OCI-LY1 (cell line): ENCODE data around the gene PILRB.

Experiments
- H2AFZ ChIP-seq: fragments of 200-600 bp; sonication (generic), shearing (Covaris generic); 2 replicates; pipeline ENCODE4 v1.6.0; 2014; ENCODE audit warnings: antibody characterized with exemption, mild to moderate bottlenecking, low read length
- H3F3A ChIP-seq: fragments of 200-600 bp; sonication (generic), shearing (Covaris generic); 2 replicates; pipeline ENCODE4 v1.6.0; 2014; ENCODE audit warnings: mild to moderate bottlenecking, antibody characterized with exemption, low read length, moderate library complexity; ENCODE audit not compliant: insufficient read depth
- H3K27ac ChIP-seq: fragments of 200-600 bp; sonication (generic); 2 replicates; pipeline ENCODE4 v1.5.1; 2014; ENCODE audit warnings: low read length, mixed run types, mild to moderate bottlenecking, low read depth; ENCODE audit not compliant: poor library complexity, severe bottlenecking
- H3K27me3 ChIP-seq: fragments of 200-600 bp; sonication (generic); 2 replicates; pipeline ENCODE4 v1.6.0; 2014; ENCODE audit warnings: antibody characterized with exemption, mild to moderate bottlenecking, low read length, moderate library complexity; ENCODE audit not compliant: insufficient read depth
- H3K36me3 ChIP-seq: fragments of 200-600 bp; sonication (generic); 2 replicates; pipeline ENCODE4 v1.6.1; 2014; ENCODE audit warnings: mild to moderate bottlenecking, antibody characterized with exemption, low read length, moderate library complexity, mixed read lengths; ENCODE audit not compliant: insufficient read depth
- H3K4me1 ChIP-seq: fragments of 200-600 bp; sonication (generic); 2 replicates; pipeline ENCODE4 v1.5.1; 2014; ENCODE audit warnings: mild to moderate bottlenecking, low read length, moderate library complexity; ENCODE audit not compliant: insufficient read depth, severe bottlenecking
- H3K4me2 ChIP-seq: fragments of 200-600 bp; sonication (generic), shearing (Covaris generic); 2 replicates; pipeline ENCODE4 v1.6.1; 2014; ENCODE audit warnings: low read length
- H3K4me3 ChIP-seq: fragments of 200-600 bp; sonication (generic); 2 replicates; pipeline ENCODE4 v1.5.1; 2014; ENCODE audit warnings: low read length, low read depth, mild to moderate bottlenecking, mixed read lengths; ENCODE audit not compliant: poor library complexity, severe bottlenecking
- H3K79me2 ChIP-seq: fragments of 200-600 bp; shearing (Covaris generic); 2 replicates; pipeline ENCODE4 v1.6.1; 2016; ENCODE audit warnings: mixed run types, low read length, mixed read lengths; ENCODE audit not compliant: insufficient read depth
- H3K9ac ChIP-seq: fragments of 200-600 bp; sonication (generic), shearing (Covaris generic); 2 replicates; pipeline ENCODE4 v1.6.1; 2014; ENCODE audit warnings: mild to moderate bottlenecking, low read length, mixed read lengths
- H3K9me2 ChIP-seq: fragments of 200-600 bp; sonication (generic), shearing (Covaris generic); 2 replicates; pipeline ENCODE4 v1.6.1; 2014; ENCODE audit warnings: low read depth, mild to moderate bottlenecking, low read length, mixed read lengths
- H3K9me3 ChIP-seq: fragments of 200-600 bp; shearing (Covaris generic); 2 replicates; pipeline ENCODE4 v1.6.1; 2014; ENCODE audit warnings: low read length, mixed read lengths
- H4K20me1 ChIP-seq: fragments of 200-600 bp; sonication (generic), shearing (Covaris generic); 2 replicates; pipeline ENCODE4 v1.6.0; 2016; ENCODE audit warnings: mild to moderate bottlenecking, low read length; ENCODE audit not compliant: insufficient read depth
- CTCF ChIP-seq: fragments of 200-600 bp; sonication (generic), shearing (Covaris generic); IDR thresholded peaks from 2 replicates; pipeline ENCODE4 v1.5.1; 2017; ENCODE audit warnings: mild to moderate bottlenecking, antibody characterized with exemption, low read length, moderate library complexity, mixed read lengths
- EZH2 ChIP-seq: fragments of 200-600 bp; sonication (generic), shearing (Covaris generic); IDR thresholded peaks from 2 replicates; pipeline ENCODE4 v1.8.0; 2017; ENCODE audit warnings: borderline replicate concordance, mixed run types, mild to moderate bottlenecking, antibody characterized with exemption, low read length, moderate library complexity, mixed read lengths

Gene PILRB

GRCh38 chr7:100384628-100385294 lies 26.8 kb downstream of the PILRB start:
- Histone ChIP-seq H2AFZ (no peak overlapping the region), H3K4me3 (no peak overlapping the region)

GRCh38 chr7:100386940-100387339 lies 29.0 kb downstream of the PILRB start:
- TF ChIP-seq CTCF (no peak), EZH2 (no peak)
- no peaks in the 10 kb centered on the region for H4K20me1 ChIP-seq

More at GRCh38 chr7:100384628-100385294, 26.8 kb downstream of the PILRB start:
- peaks cover 10% of the 10 kb centered on the region; the same call in 1 of the 2 replicates for H3K27me3 ChIP-seq
- TF ChIP-seq CTCF = no peak
- TF ChIP-seq EZH2 = no peak
- no peaks in the 10 kb centered on the region for H3F3A ChIP-seq
- H3K27ac ChIP-seq = no peak overlapping the region
- no peaks in the 10 kb centered on the region for H3K9me3 ChIP-seq
- no peak overlapping the region for H3K4me2 ChIP-seq
- no peaks in the 10 kb centered on the region for H3K36me3 ChIP-seq
- no peaks in the 10 kb centered on the region for H3K79me2 ChIP-seq
- H3K4me1 ChIP-seq = no peaks in the 10 kb centered on the region
- H4K20me1 ChIP-seq = no peaks in the 10 kb centered on the region
- no peak overlapping the region for H3K9ac ChIP-seq
- H3K9me2 ChIP-seq = no peaks in the 10 kb centered on the region

GRCh38 chr7:100387695-100388094 lies 29.8 kb downstream of the PILRB start:
- Histone ChIP-seq H3K36me3 (no peaks in the 10 kb centered on the region), H3K79me2 (no peaks in the 10 kb centered on the region), H3K4me3 (no peak overlapping the region), H3K27me3 (peaks cover 11% of the 10 kb centered on the region; the same call in 1 of the 2 replicates), H3K9me2 (no peaks in the 10 kb centered on the region), H3K9ac (no peak overlapping the region), H3K4me1 (no peaks in the 10 kb centered on the region), H3K9me3 (no peaks in the 10 kb centered on the region), H3K27ac (no peak overlapping the region), H3F3A (no peaks in the 10 kb centered on the region), H2AFZ (no peak overlapping the region), H3K4me2 (no peak overlapping the region), H4K20me1 (no peaks in the 10 kb centered on the region)
- TF ChIP-seq CTCF = no peak
- no peak for TF ChIP-seq EZH2

More at GRCh38 chr7:100386940-100387339, 29.0 kb downstream of the PILRB start:
- H3K9me2 ChIP-seq = no peaks in the 10 kb centered on the region
- H3K9ac ChIP-seq = no peak overlapping the region
- H3K4me2 ChIP-seq = no peak overlapping the region
- H3K9me3 ChIP-seq = no peaks in the 10 kb centered on the region
- H3K4me3 ChIP-seq = no peak overlapping the region
- H3K79me2 ChIP-seq = no peaks in the 10 kb centered on the region
- no peaks in the 10 kb centered on the region for H3K4me1 ChIP-seq
- no peak overlapping the region for H3K27ac ChIP-seq
- H3K27me3 ChIP-seq = peaks cover 12% of the 10 kb centered on the region; the same call in 1 of the 2 replicates
- H2AFZ ChIP-seq = no peak overlapping the region
- no peaks in the 10 kb centered on the region for H3F3A ChIP-seq
- no peaks in the 10 kb centered on the region for H3K36me3 ChIP-seq
